HUDEP-2 (cell line): ENCODE data around the gene SIRT2.
"Not testable (repeated sequence)": the region's sequence is repeated elsewhere in the genome, so short reads cannot be mapped to it uniquely, and the experiment has no call there.

Experiments
- DNase-seq, 76 experiments: peaks; one replicate each; lab custom pipeline; 2025; ENCODE audit not compliant: unreplicated experiment in 76 of 76; lab: John Stamatoyannopoulos, UW

Gene SIRT2

GRCh38 chr19:38834590-38834989 lies 64.8 kb downstream of the SIRT2 start:
- no peak for DNase-seq

GRCh38 chr19:38834104-38834490 lies 65.3 kb downstream of the SIRT2 start:
- DNase-seq: no peak

- DNase-seq: no peak
These were observed 66.4 kb downstream of the SIRT2 start for GRCh38 chr19:38833092-38833425.

- DNase-seq: peak in 25 of 76 experiments; percentile 25 to 68 (median 45)
These were observed 68.2 kb downstream of the SIRT2 start for GRCh38 chr19:38831142-38831605.

GRCh38 chr19:38830039-38830733 lies 69.2 kb downstream of the SIRT2 start:
- no peak for DNase-seq

- not testable (repeated sequence) for DNase-seq
These were observed 70.2 kb downstream of the SIRT2 start for GRCh38 chr19:38829203-38829602.
